GM23338 (cell line): ENCODE measurements around the gene KLK1. TPM values are rescaled to one million over a fixed set of nuclear protein-coding genes. Genes with fewer than 3 reads are reported as not detected.

Experiments
- ATAC-seq: fragments of 200-7000 bp; cut with Tn5 transposase; 3 replicates; pipeline ENCODE4 v1.9.1; 2020
- DNase-seq: peaks from one replicate; pipeline ENCODE4 v3.0.0-alpha.2; 2015; ENCODE audit warnings: low spot score
- H2AFZ ChIP-seq: fragments of 200-600 bp; sonication (generic); 2 replicates; pipeline ENCODE4 v1.8.0; 2016; ENCODE audit warnings: antibody characterized with exemption, mild to moderate bottlenecking, moderate library complexity
- H3F3A ChIP-seq: fragments of 200-600 bp; sonication (generic); replicated peaks from 2 replicates; pipeline ENCODE4 v1.8.0; 2017; ENCODE audit warnings: antibody characterized with exemption, mixed run types, low read depth
- H3K27ac ChIP-seq: fragments of 200-600 bp; sonication (generic); 2 replicates; pipeline ENCODE4 v1.6.1; 2016; ENCODE audit warnings: low read depth
- H3K27me3 ChIP-seq: fragments of 200-600 bp; sonication (generic); 2 replicates; pipeline ENCODE4 v1.8.0; 2016; ENCODE audit warnings: mild to moderate bottlenecking, mixed run types, moderate library complexity; ENCODE audit not compliant: insufficient read depth
- H3K36me3 ChIP-seq: fragments of 200-600 bp; sonication (generic); 2 replicates; pipeline ENCODE4 v1.8.0; 2016; ENCODE audit warnings: mild to moderate bottlenecking; ENCODE audit not compliant: insufficient read depth
- H3K4me1 ChIP-seq: fragments of 200-600 bp; sonication (generic); 2 replicates; pipeline ENCODE4 v1.8.0; 2016; ENCODE audit warnings: mild to moderate bottlenecking, moderate library complexity; ENCODE audit not compliant: insufficient read depth
- H3K4me2 ChIP-seq: fragments of 200-600 bp; sonication (generic); 2 replicates; pipeline ENCODE4 v1.7.1; 2017; ENCODE audit warnings: mixed run types
- H3K4me3 ChIP-seq: fragments of 200-600 bp; sonication (generic); 2 replicates; pipeline ENCODE4 v1.6.1; 2016; ENCODE audit warnings: mixed run types
- H3K79me2 ChIP-seq: fragments of 200-600 bp; sonication (generic); replicated peaks from 2 replicates; pipeline ENCODE4 v1.8.0; 2017; ENCODE audit warnings: mild to moderate bottlenecking; ENCODE audit not compliant: insufficient read depth
- H3K9me2 ChIP-seq: fragments of 200-600 bp; sonication (generic); 2 replicates; pipeline ENCODE4 v1.8.0; 2017; ENCODE audit not compliant: insufficient read depth
- H4K20me1 ChIP-seq: fragments of 200-600 bp; sonication (generic); replicated peaks from 2 replicates; pipeline ENCODE4 v1.8.0; 2017; ENCODE audit warnings: mild to moderate bottlenecking; ENCODE audit not compliant: insufficient read depth
- H3K27ac Mint-ChIP-seq: 2 replicates; pipeline ENCODE4 v1.8.0; 2020; ENCODE audit warnings: inconsistent platforms, mild to moderate bottlenecking, moderate library complexity, mixed read lengths
- H3K27me3 Mint-ChIP-seq: 3 replicates; pipeline ENCODE4 v1.8.0; 2022; ENCODE audit warnings: low read depth, mild to moderate bottlenecking, moderate library complexity, mixed read lengths, inconsistent platforms; ENCODE audit not compliant: insufficient read depth, poor library complexity
- H3K36me3 Mint-ChIP-seq: 3 replicates; pipeline ENCODE4 v1.8.0; 2021; ENCODE audit warnings: low read depth, mild to moderate bottlenecking, inconsistent platforms, moderate library complexity, mixed read lengths
- H3K4me1 Mint-ChIP-seq: 3 replicates; pipeline ENCODE4 v1.8.0; 2020; ENCODE audit warnings: mild to moderate bottlenecking, inconsistent platforms, mixed read lengths
- H3K4me3 Mint-ChIP-seq: 3 replicates; pipeline ENCODE4 v1.8.0; 2021; ENCODE audit warnings: moderate library complexity, mild to moderate bottlenecking, inconsistent platforms, mixed read lengths
- H3K9me3 Mint-ChIP-seq: 3 replicates; pipeline ENCODE4 v1.8.0; 2020; ENCODE audit warnings: moderate library complexity, mild to moderate bottlenecking, inconsistent platforms, mixed read lengths
- CREB1 ChIP-seq: fragments of 250-450 bp; sonication (Bioruptor Pico); IDR thresholded peaks from 2 replicates; pipeline ENCODE4 v1.5.0; 2020; ENCODE audit warnings: low read depth, mild to moderate bottlenecking, moderate library complexity
- CTCF ChIP-seq, 2 experiments: fragments of 200-600 bp in 1 of 2; sonication (generic) in 1 of 2; conservative IDR thresholded peaks; 2 replicates each; pipeline versions ENCODE4 v1.5.1 to v1.6.1; 2016 to 2017; ENCODE audit warnings: antibody characterized with exemption in 2 of 2, low read depth in 2 of 2, mild to moderate bottlenecking in 2 of 2, moderate library complexity in 1 of 2
- ETS1 ChIP-seq: IDR thresholded peaks from 2 replicates; pipeline ENCODE4 v1.6.1; 2016; ENCODE audit warnings: antibody characterized with exemption
- EZH2phosphoT487 ChIP-seq: fragments of 200-600 bp; sonication (generic); IDR thresholded peaks from one replicate; pipeline ENCODE4 v1.8.1; 2018; ENCODE audit warnings: antibody characterized with exemption; ENCODE audit not compliant: unreplicated experiment
- JUNB ChIP-seq: IDR thresholded peaks from one replicate; pipeline ENCODE4 v1.6.1; 2016; ENCODE audit warnings: antibody characterized with exemption; ENCODE audit not compliant: unreplicated experiment
- NANOG ChIP-seq: IDR thresholded peaks from 2 replicates; pipeline ENCODE4 v1.6.1; 2016; ENCODE audit warnings: antibody characterized with exemption, borderline replicate concordance
- POLR2AphosphoS5 ChIP-seq: IDR thresholded peaks from 2 replicates; pipeline ENCODE4 v1.6.1; 2016; ENCODE audit warnings: antibody characterized with exemption, low read depth
- REST ChIP-seq: IDR thresholded peaks from one replicate; pipeline ENCODE4 v1.6.1; 2018; ENCODE audit warnings: antibody characterized with exemption; ENCODE audit not compliant: unreplicated experiment
- ZNF114 ChIP-seq: fragments of 250-450 bp; sonication (Bioruptor Pico); IDR thresholded peaks from 2 replicates; pipeline ENCODE4 v1.5.0; 2020; ENCODE audit warnings: mild to moderate bottlenecking, moderate library complexity
- ZNF462 ChIP-seq: fragments of 250-450 bp; sonication (Bioruptor Pico); IDR thresholded peaks from 2 replicates; pipeline ENCODE4 v1.5.0; 2020; ENCODE audit warnings: mild to moderate bottlenecking, moderate library complexity
- polyA plus RNA-seq: library from polyadenylated mRNA; unstranded; fragments of >200 nt; fragmentation: Nextera tagmentation; extraction: Ambion mirVana; gene quantifications from 2 replicates; pipeline ENCODE4 v1.2.1, GENCODE V29; 2016
- total RNA-seq: library from RNA; depleted of rRNA; stranded (reverse); fragments of >200 nt; shearing (Covaris generic); gene quantifications from 2 replicates; pipeline ENCODE4 v1.2.3, GENCODE V29; 2014

The KLK1 gene
- total and polyA plus RNA-seq, 2 experiments from 2014 or later, result 0.31 to 3.0 TPM

- H3K4me3 ChIP-seq, result peak overlapping the region; percentile 50
These were observed 2.4 kb downstream of the KLK1 start for GRCh38 chr19:50821248-50821612.

More at GRCh38 chr19:50821248-50821612, 2.4 kb downstream of the KLK1 start:
- TF ChIP-seq POLR2AphosphoS5, result no peak
- TF ChIP-seq CREB1, result no peak
- TF ChIP-seq ZNF462, result no peak
- TF ChIP-seq JUNB, result no peak
- no peak for TF ChIP-seq REST
- TF ChIP-seq ZNF114 (CRISPR knock-in tag), result no peak
- no peak for TF ChIP-seq NANOG
- no peak for TF ChIP-seq ETS1
- TF ChIP-seq CTCF (conservative IDR thresholded peaks at IDR 0.05; ENCODE audit: low read depth in 2 of 2), result no peak
- TF ChIP-seq EZH2phosphoT487, result no peak
- no peaks in the 10 kb centered on the region for H4K20me1 ChIP-seq
- H3K9me2 ChIP-seq, result no peaks in the 10 kb centered on the region
- DNase-seq, result no peak
- peaks cover 8% of the 10 kb centered on the region; the same call in 2 of the 3 replicates for H3K9me3 Mint-ChIP-seq
- H3K36me3 Mint-ChIP-seq, result peaks cover 3% of the 10 kb centered on the region; the same call in 1 of the 3 replicates
- peaks cover 34% of the 10 kb centered on the region for H3K27me3 Mint-ChIP-seq
- H2AFZ ChIP-seq, result peak overlapping the region; percentile 90
- peaks cover 32% of the 10 kb centered on the region for H3K4me1 Mint-ChIP-seq
- H3K4me2 ChIP-seq, result peak overlapping the region; percentile 82
- peaks cover 23% of the 10 kb centered on the region for H3K4me1 ChIP-seq
- no peaks in the 10 kb centered on the region for H3F3A ChIP-seq
- H3K79me2 ChIP-seq, result no peaks in the 10 kb centered on the region
- peak overlapping the region; percentile 70 for H3K4me3 Mint-ChIP-seq
- no peak for ATAC-seq
- no peak overlapping the region for H3K27ac ChIP-seq
- H3K27ac Mint-ChIP-seq, result no peak overlapping the region
- H3K36me3 ChIP-seq, result no peaks in the 10 kb centered on the region
- H3K27me3 ChIP-seq, result peaks cover 45% of the 10 kb centered on the region
